22Rv1 (cell line): ENCODE data around the gene STC2.

Experiments used
- ZFX ChIP-seq: fragments of 450-650 bp; IDR thresholded peaks from 2 replicates; pipeline ENCODE4 v1.6.1; 2017; ENCODE audit warnings: antibody characterized with exemption, borderline replicate concordance
- TF ChIP-seq, protein P1 (sequence below): fragments of 450-650 bp; IDR thresholded peaks from 2 replicates; pipeline ENCODE4 v1.5.1; 2017; ENCODE audit warnings: mild to moderate bottlenecking

DNA sequence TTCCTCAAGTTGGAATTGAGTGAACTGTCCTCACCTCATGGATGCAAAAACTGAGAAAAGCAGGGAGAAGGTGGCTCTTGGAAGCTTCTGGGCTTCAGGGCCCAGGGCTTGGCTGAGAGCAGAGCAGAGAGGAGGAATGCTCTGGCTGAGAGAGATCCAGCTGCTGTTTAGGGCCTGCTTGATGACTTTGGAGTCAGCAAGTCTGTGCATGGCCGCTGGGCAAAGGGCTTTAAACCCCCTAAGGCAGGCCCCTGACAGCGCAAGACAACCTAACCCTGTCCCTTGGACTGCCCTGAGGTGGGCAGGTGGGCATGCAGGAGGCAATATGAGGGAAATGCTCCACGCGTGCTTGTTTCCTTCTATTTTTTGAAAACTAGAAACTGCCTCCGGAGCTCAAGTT lies 8.6 kb downstream of the STC2 start:
- TF ChIP-seq, protein P1, sequence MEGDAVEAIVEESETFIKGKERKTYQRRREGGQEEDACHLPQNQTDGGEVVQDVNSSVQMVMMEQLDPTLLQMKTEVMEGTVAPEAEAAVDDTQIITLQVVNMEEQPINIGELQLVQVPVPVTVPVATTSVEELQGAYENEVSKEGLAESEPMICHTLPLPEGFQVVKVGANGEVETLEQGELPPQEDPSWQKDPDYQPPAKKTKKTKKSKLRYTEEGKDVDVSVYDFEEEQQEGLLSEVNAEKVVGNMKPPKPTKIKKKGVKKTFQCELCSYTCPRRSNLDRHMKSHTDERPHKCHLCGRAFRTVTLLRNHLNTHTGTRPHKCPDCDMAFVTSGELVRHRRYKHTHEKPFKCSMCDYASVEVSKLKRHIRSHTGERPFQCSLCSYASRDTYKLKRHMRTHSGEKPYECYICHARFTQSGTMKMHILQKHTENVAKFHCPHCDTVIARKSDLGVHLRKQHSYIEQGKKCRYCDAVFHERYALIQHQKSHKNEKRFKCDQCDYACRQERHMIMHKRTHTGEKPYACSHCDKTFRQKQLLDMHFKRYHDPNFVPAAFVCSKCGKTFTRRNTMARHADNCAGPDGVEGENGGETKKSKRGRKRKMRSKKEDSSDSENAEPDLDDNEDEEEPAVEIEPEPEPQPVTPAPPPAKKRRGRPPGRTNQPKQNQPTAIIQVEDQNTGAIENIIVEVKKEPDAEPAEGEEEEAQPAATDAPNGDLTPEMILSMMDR, result no peak
- no peak for TF ChIP-seq ZFX
